Parathyroid adenoma (tissue), 2 donors: ENCODE data around the gene UNC45B.

Source experiments
- H2AFZ ChIP-seq: fragments of 300-600 bp; sonication (generic); one replicate; pipeline ENCODE4 v1.7.0; 2017; ENCODE audit warnings: antibody characterized with exemption, mild to moderate bottlenecking
- H3K27ac ChIP-seq: fragments of 300-600 bp; sonication (generic); one replicate; pipeline ENCODE4 v1.7.0; 2017
- H3K27me3 ChIP-seq: fragments of 300-600 bp; sonication (generic); one replicate; pipeline ENCODE4 v1.7.0; 2017; ENCODE audit warnings: low read length; ENCODE audit not compliant: control insufficient read depth, insufficient read depth
- H3K36me3 ChIP-seq: fragments of 300-600 bp; sonication (generic); one replicate; pipeline ENCODE4 v1.7.0; 2017; ENCODE audit warnings: low read length; ENCODE audit not compliant: control insufficient read depth, insufficient read depth
- H3K4me1 ChIP-seq: fragments of 300-600 bp; sonication (generic); one replicate; pipeline ENCODE4 v1.7.0; 2017; ENCODE audit warnings: control low read depth
- H3K4me2 ChIP-seq: fragments of 300-600 bp; sonication (generic); one replicate; pipeline ENCODE4 v1.7.0; 2017; ENCODE audit warnings: low read length
- H3K4me3 ChIP-seq: fragments of 300-600 bp; sonication (generic); one replicate; pipeline ENCODE4 v1.7.0; 2017; ENCODE audit warnings: low read depth, low read length
- H3K79me2 ChIP-seq: fragments of 300-600 bp; sonication (generic); one replicate; pipeline ENCODE4 v1.7.0; 2017; ENCODE audit warnings: control low read depth
- H3K9ac ChIP-seq: fragments of 300-600 bp; sonication (generic); one replicate; pipeline ENCODE4 v1.7.0; 2017; ENCODE audit warnings: mild to moderate bottlenecking
- H3K9me3 ChIP-seq: fragments of 300-600 bp; sonication (generic); one replicate; pipeline ENCODE4 v1.7.0; 2017; ENCODE audit warnings: low read length; ENCODE audit not compliant: control insufficient read depth
- CTCF ChIP-seq: fragments of 300-600 bp; sonication (generic); IDR thresholded peaks from one replicate; pipeline ENCODE4 v1.7.0; 2017; ENCODE audit warnings: antibody characterized with exemption, mild to moderate bottlenecking
- donor health status: primary hyperparathyroidism.

The UNC45B gene

GRCh38 chr17:35183332-35183731 is 35.7 kb downstream of the UNC45B start:
- Histone ChIP-seq H3K4me3 (no peak overlapping the region), H3K79me2 (no peaks in the 10 kb centered on the region), H3K9ac (no peak overlapping the region), H3K27me3 (no peaks in the 10 kb centered on the region), H3K4me2 (no peak overlapping the region), H3K9me3 (no peaks in the 10 kb centered on the region), H3K36me3 (no peaks in the 10 kb centered on the region), H3K4me1 (no peaks in the 10 kb centered on the region), H3K27ac (no peak overlapping the region), H2AFZ (no peak overlapping the region)
- TF ChIP-seq CTCF = no peak

- no peak for TF ChIP-seq CTCF
- Histone ChIP-seq H3K36me3 (no peaks in the 10 kb centered on the region), H3K4me1 (no peaks in the 10 kb centered on the region), H3K79me2 (no peaks in the 10 kb centered on the region), H2AFZ (no peak overlapping the region), H3K27me3 (no peaks in the 10 kb centered on the region), H3K9ac (no peak overlapping the region), H3K4me2 (no peak overlapping the region), H3K4me3 (no peak overlapping the region), H3K27ac (no peak overlapping the region), H3K9me3 (no peaks in the 10 kb centered on the region)
Measured at GRCh38 chr17:35184274-35184673, 36.7 kb downstream of the UNC45B start.

- H3K4me2 ChIP-seq = no peak overlapping the region
- no peaks in the 10 kb centered on the region for H3K4me1 ChIP-seq
- H3K4me3 ChIP-seq = no peak overlapping the region
- H3K27me3 ChIP-seq = no peaks in the 10 kb centered on the region
- no peaks in the 10 kb centered on the region for H3K79me2 ChIP-seq
- H3K9ac ChIP-seq = no peak overlapping the region
- no peaks in the 10 kb centered on the region for H3K36me3 ChIP-seq
- H2AFZ ChIP-seq = no peak overlapping the region
- no peak for TF ChIP-seq CTCF
- no peaks in the 10 kb centered on the region for H3K9me3 ChIP-seq
- no peak overlapping the region for H3K27ac ChIP-seq
Measured at GRCh38 chr17:35185849-35186248, 38.2 kb downstream of the UNC45B start.

GRCh38 chr17:35187481-35187880 is 39.9 kb downstream of the UNC45B start:
- no peaks in the 10 kb centered on the region for H3K27me3 ChIP-seq
- H3K36me3 ChIP-seq = no peaks in the 10 kb centered on the region
- no peak overlapping the region for H3K4me3 ChIP-seq
- H3K27ac ChIP-seq = no peak overlapping the region
- H3K4me1 ChIP-seq = no peaks in the 10 kb centered on the region
- no peaks in the 10 kb centered on the region for H3K79me2 ChIP-seq
- TF ChIP-seq CTCF = no peak
- H2AFZ ChIP-seq = no peak overlapping the region
- no peak overlapping the region for H3K4me2 ChIP-seq
- H3K9ac ChIP-seq = no peak overlapping the region
- no peaks in the 10 kb centered on the region for H3K9me3 ChIP-seq

- no peak overlapping the region for H3K27ac ChIP-seq
- H3K79me2 ChIP-seq = no peaks in the 10 kb centered on the region
- H3K9me3 ChIP-seq = no peaks in the 10 kb centered on the region
- H3K36me3 ChIP-seq = no peaks in the 10 kb centered on the region
- no peak overlapping the region for H3K9ac ChIP-seq
- no peak overlapping the region for H3K4me2 ChIP-seq
- no peak overlapping the region for H3K4me3 ChIP-seq
- no peak for TF ChIP-seq CTCF
- no peaks in the 10 kb centered on the region for H3K4me1 ChIP-seq
- H3K27me3 ChIP-seq = no peaks in the 10 kb centered on the region
- no peak overlapping the region for H2AFZ ChIP-seq
Measured at GRCh38 chr17:35188111-35188510, 40.5 kb downstream of the UNC45B start.
